ENCODE data around the gene GRK7. TPM values are rescaled to one million over a fixed set of nuclear protein-coding genes. Genes with fewer than 3 reads are reported as not detected.

Gene GRK7
- total and polyA plus RNA-seq, 2 donors (not counting 3 experiments of a cell fraction or from before 2014, with no cell fraction given): not detected

- Histone ChIP-seq H3K9ac (replicated peaks; ENCODE audit: extremely low read depth, insufficient read depth, low read length) (no peak overlapping the region), H3K4me3 (replicated peaks in 1 of 3; ENCODE audit: insufficient read depth in 1 of 3, low read depth in 1 of 3, low read length in 3 of 3) (no peak overlapping the region), H3K9me1 (replicated peaks; ENCODE audit: control insufficient read depth, extremely low read depth, insufficient read depth, low read length) (no peaks in the 10 kb centered on the region), H3K79me2 (ENCODE audit: control insufficient read depth, insufficient read depth, low read length) (no peaks in the 10 kb centered on the region), H3K36me3 (ENCODE audit: control insufficient read depth in 2 of 2, extremely low read depth in 1 of 2, insufficient read depth in 2 of 2, low read length in 2 of 2) (no peaks in the 10 kb centered on the region), H4K20me1 (replicated peaks; ENCODE audit: control insufficient read depth, extremely low read depth, insufficient read depth, low read length) (no peaks in the 10 kb centered on the region), H3K27me3 (ENCODE audit: control insufficient read depth in 2 of 2, insufficient read depth in 2 of 2, low read length in 2 of 2) (peaks cover 0 to 5% of the 10 kb centered on the region in 2 experiments), H3K4me2 (ENCODE audit: insufficient read depth, low read length) (no peak overlapping the region), H2AFZ (ENCODE audit: low read depth, low read length) (no peak overlapping the region), H3K27ac (ENCODE audit: insufficient read depth, low read depth, low read length) (no peak overlapping the region), H3K4me1 (ENCODE audit: control insufficient read depth, extremely low read depth, insufficient read depth, low read length) (no peaks in the 10 kb centered on the region), H3K9me3 (replicated peaks; ENCODE audit: control insufficient read depth, insufficient read depth, low read length) (no peaks in the 10 kb centered on the region)
- POLR2A ChIA-PET: no interaction called here
- intact Hi-C loops (cut with micrococcal nuclease): no loop called here
- TF ChIP-seq POLR2AphosphoS5 (IDR thresholded peaks at IDR 0.05; ENCODE audit: insufficient read depth, low read depth, low read length) (no peak), GATA2 (IDR thresholded peaks at IDR 0.05; ENCODE audit: insufficient read depth, insufficient read length, low read depth, low read length) (no peak), MYC (IDR thresholded peaks at IDR 0.05; ENCODE audit: low read depth, low read length) (no peak), EZH2 (IDR thresholded peaks at IDR 0.05; ENCODE audit: borderline replicate concordance, low read depth, low read length, severe bottlenecking) (no peak), POLR2A (IDR thresholded peaks at IDR 0.05; ENCODE audit: low read depth, low read length) (no peak), JUN (IDR thresholded peaks at IDR 0.05; ENCODE audit: borderline replicate concordance, insufficient read depth, insufficient read length, low read depth) (no peak), CTCF (IDR thresholded peaks at IDR 0.05; ENCODE audit: extremely low read depth in 1 of 2, insufficient read depth in 1 of 2, low read depth in 1 of 2, low read length in 2 of 2) (no peak), MAX (IDR thresholded peaks at IDR 0.05; ENCODE audit: insufficient read depth, insufficient read length) (no peak), FOS (IDR thresholded peaks at IDR 0.05; ENCODE audit: borderline replicate concordance, insufficient read depth, low read length) (no peak)
- no peak for FAIRE-seq
- dilution Hi-C loops (cut with MboI; ENCODE audit: extremely low pct_ligation_motif_present, low sequenced_read_pairs): no loop called here
- no peak for DNase-seq (ENCODE audit: low read depth, low spot score)
- no TSS peak for BruUV-seq (replicated peaks)
- CTCF ChIA-PET: no interaction called here
Measured at GRCh38 chr3:141807277-141808033, 44.2 kb downstream of the GRK7 start.

Measured in endothelial cell of umbilical vein (primary cell).